NCI-H1092 (cell line): ENCODE measurements around the gene TTC3.
"Not testable (repeated sequence)": the region's sequence is repeated elsewhere in the genome, so short reads cannot be mapped to it uniquely, and the experiment has no call there.

ENCODE experiments used
- DNase-seq: peaks from one replicate; lab custom pipeline; 2025; lab: John Stamatoyannopoulos, UW

Gene TTC3

GRCh38 chr21:37072988-37073416 is at the start of gene TTC3, which contains the start of gene PIGP:
TSS of gene TTC3 (plus strand) at chr21:37073254. CDS start at chr21:37087258, 14,004 bp downstream.
TSS of gene PIGP (minus strand) at chr21:37073071. CDS start at chr21:37072515, 556 bp downstream.
- DNase-seq, result peak; percentile 86

- no peak for DNase-seq
These were observed 46.6 kb upstream of the TTC3 start for GRCh38 chr21:37026499-37026898.

GRCh38 chr21:37028570-37028969 is 44.5 kb upstream of the TTC3 start:
- no peak for DNase-seq

- no peak for DNase-seq
These were observed 42.2 kb upstream of the TTC3 start for GRCh38 chr21:37030864-37031263.

- DNase-seq, result no peak
These were observed 40.8 kb upstream of the TTC3 start for GRCh38 chr21:37032293-37032692.

- DNase-seq, result no peak
These were observed 40.1 kb upstream of the TTC3 start for GRCh38 chr21:37032877-37033471.

GRCh38 chr21:37034394-37034793 is 38.7 kb upstream of the TTC3 start:
- not testable (repeated sequence) for DNase-seq

- no peak for DNase-seq
These were observed 36.9 kb upstream of the TTC3 start for GRCh38 chr21:37036177-37036576.

GRCh38 chr21:37039411-37040075 is 33.5 kb upstream of the TTC3 start:
- DNase-seq, result no peak

- DNase-seq, result no peak
These were observed 32.8 kb upstream of the TTC3 start for GRCh38 chr21:37040212-37040611.

GRCh38 chr21:37041706-37042271 is 31.3 kb upstream of the TTC3 start:
- DNase-seq, result no peak

GRCh38 chr21:37043818-37044217 is 29.2 kb upstream of the TTC3 start:
- no peak for DNase-seq

GRCh38 chr21:37044643-37045042 is 28.4 kb upstream of the TTC3 start:
- no peak for DNase-seq

- no peak for DNase-seq
These were observed 27.9 kb upstream of the TTC3 start for GRCh38 chr21:37045149-37045548.

GRCh38 chr21:37045556-37045955 is 27.5 kb upstream of the TTC3 start:
- DNase-seq, result no peak

- no peak for DNase-seq
These were observed 26.0 kb upstream of the TTC3 start for GRCh38 chr21:37047079-37047478.

- DNase-seq, result not testable (repeated sequence)
These were observed 23.3 kb upstream of the TTC3 start for GRCh38 chr21:37049741-37050140.

- no peak for DNase-seq
These were observed 17.7 kb upstream of the TTC3 start for GRCh38 chr21:37055271-37055855.

- no peak for DNase-seq
These were observed 15.4 kb upstream of the TTC3 start for GRCh38 chr21:37057614-37058013.

- no peak for DNase-seq
These were observed 14.8 kb upstream of the TTC3 start for GRCh38 chr21:37058261-37058660.

GRCh38 chr21:37059181-37059580 is 13.9 kb upstream of the TTC3 start:
- no peak for DNase-seq

- peak; percentile 91 for DNase-seq
These were observed 12.8 kb upstream of the TTC3 start for GRCh38 chr21:37060296-37060695.
